ENCODE results near the gene SYNGR3. TPM values are rescaled to one million over a fixed set of nuclear protein-coding genes. Genes with fewer than 3 reads are reported as not detected.
"Not testable (repeated sequence)": the region's sequence is repeated elsewhere in the genome, so short reads cannot be mapped to it uniquely, and the experiment has no call there.

The SYNGR3 gene
- total RNA-seq, 1 experiment from 2014 or later = 0.68 TPM

DNA sequence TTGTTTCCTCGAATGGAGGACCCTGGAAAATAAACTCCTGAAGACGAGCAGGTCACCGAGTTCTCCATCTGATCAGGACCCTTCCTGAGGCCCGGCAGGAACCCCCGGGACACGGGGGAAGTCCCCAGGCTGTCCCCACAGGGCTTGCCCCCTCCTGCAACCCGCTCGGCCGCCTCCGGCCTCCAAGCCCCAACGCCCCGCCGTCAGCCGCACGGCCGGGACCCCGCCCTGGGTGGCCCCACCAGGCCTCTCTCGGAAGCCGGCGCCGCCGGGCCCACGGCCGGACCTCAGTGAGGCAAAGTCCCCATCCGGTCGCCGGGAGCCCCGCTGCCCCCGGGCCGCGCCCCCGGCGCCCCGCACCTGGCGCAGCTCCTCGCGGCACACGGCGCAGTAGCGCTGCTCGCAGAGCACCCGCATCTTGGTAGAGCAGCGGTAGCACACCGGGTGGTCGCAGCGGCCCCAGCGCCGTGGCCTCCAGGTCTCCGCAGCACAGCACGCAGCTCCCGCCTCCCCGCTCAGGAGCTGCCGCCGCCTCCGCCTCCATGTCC, 19.5 kb downstream of the SYNGR3 start:
- Mint-ChIP-seq H3K9me3 (ENCODE audit: unreplicated experiment) (no peaks in the 10 kb centered on the region), H3K27me3 (ENCODE audit: insufficient read depth, unreplicated experiment) (no peaks in the 10 kb centered on the region), H3K36me3 (ENCODE audit: insufficient read depth, unreplicated experiment) (peaks cover 23% of the 10 kb centered on the region), H3K4me1 (ENCODE audit: insufficient read depth, unreplicated experiment) (peaks cover 17% of the 10 kb centered on the region), H3K27ac (ENCODE audit: low read depth, unreplicated experiment) (peak overlapping the region; percentile 97), H3K4me3 (ENCODE audit: unreplicated experiment) (peak overlapping the region; percentile 79)
- no peak for DNase-seq (ENCODE audit: unreplicated experiment)
- CTCF ChIA-PET = interaction anchor here (0.6 to 1.8 kb wide), 4 partner anchors 14 to 131 kb away, joined by 3 to 9 read pairs (median 4); no protein-coding TSS in a partner anchor
- intact Hi-C loops (cut with micrococcal nuclease) = no loop called here
- no TSS peak for BruUV-seq (replicated peaks)
- TF ChIP-seq, protein P1, sequence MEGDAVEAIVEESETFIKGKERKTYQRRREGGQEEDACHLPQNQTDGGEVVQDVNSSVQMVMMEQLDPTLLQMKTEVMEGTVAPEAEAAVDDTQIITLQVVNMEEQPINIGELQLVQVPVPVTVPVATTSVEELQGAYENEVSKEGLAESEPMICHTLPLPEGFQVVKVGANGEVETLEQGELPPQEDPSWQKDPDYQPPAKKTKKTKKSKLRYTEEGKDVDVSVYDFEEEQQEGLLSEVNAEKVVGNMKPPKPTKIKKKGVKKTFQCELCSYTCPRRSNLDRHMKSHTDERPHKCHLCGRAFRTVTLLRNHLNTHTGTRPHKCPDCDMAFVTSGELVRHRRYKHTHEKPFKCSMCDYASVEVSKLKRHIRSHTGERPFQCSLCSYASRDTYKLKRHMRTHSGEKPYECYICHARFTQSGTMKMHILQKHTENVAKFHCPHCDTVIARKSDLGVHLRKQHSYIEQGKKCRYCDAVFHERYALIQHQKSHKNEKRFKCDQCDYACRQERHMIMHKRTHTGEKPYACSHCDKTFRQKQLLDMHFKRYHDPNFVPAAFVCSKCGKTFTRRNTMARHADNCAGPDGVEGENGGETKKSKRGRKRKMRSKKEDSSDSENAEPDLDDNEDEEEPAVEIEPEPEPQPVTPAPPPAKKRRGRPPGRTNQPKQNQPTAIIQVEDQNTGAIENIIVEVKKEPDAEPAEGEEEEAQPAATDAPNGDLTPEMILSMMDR (IDR thresholded peaks at IDR 0.05; ENCODE audit: unreplicated experiment) = no peak
- POLR2A ChIA-PET = interaction anchor here (0.8 to 4.2 kb wide), 27 partner anchors 10 to 506 kb away, joined by 3 to 72 read pairs (median 6); partner anchors contain the start of genes ECI1, GFER, NDUFB10 and NHERF2

DNA sequence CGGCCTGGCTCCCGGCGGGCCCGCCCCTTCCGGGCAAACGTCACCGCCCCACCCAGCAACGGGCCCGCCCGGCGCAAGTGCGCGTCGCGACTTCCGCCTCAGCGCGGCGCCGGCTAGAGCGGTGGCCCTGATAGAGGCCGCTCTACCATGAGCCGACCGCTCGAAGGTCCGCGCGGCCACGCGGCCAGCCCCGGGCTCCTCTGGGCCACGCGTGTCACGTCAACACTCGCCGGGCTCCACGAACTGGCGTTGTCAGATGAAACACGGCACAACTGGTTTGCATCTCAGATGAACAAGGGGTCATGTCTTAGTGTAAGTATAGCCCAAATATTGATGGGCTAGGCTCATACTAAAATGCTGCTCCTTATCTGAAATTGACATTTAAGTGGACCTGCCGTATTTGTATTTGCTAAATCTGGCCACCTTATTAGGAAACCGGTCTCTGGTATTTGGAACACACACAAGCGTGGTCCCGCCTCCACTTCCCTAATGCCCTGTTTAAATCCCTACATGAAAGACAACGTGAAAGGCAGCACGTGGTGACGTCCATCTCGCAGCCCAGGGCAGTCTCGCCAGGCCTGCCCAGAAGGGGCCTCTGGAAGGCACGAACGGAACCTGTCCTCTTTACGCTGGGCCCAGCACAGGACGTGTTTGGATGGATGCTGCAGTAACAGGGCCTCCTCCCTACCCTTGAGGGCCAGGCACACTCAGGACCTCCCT, 20.2 kb downstream of the SYNGR3 start, which contains the start of gene ZNF598:
ZNF598 (minus strand) TSS at position 31 of the 720 bp plus-strand sequence.
- POLR2A ChIA-PET = interaction anchor here (0.8 to 4.2 kb wide), 13 partner anchors 14 to 236 kb away, joined by 3 to 72 read pairs (median 13); partner anchors contain the start of genes GFER, NDUFB10, NHERF2 and NTHL1
- peak; percentile 86 for DNase-seq (ENCODE audit: unreplicated experiment)
- no peaks in the 10 kb centered on the region for H3K9me3 Mint-ChIP-seq (ENCODE audit: unreplicated experiment)
- CTCF ChIA-PET = interaction anchor here (0.9 kb wide), 1 partner anchor 13 kb away, joined by 4 read pairs; no protein-coding TSS in a partner anchor
- H3K4me3 Mint-ChIP-seq (ENCODE audit: unreplicated experiment) = peak within 1 kb of the TSS; percentile 79
- peaks cover 18% of the 10 kb centered on the region for H3K36me3 Mint-ChIP-seq (ENCODE audit: insufficient read depth, unreplicated experiment)
- TF ChIP-seq, protein P1 (IDR thresholded peaks at IDR 0.05; ENCODE audit: unreplicated experiment) = no peak
- peaks cover 17% of the 10 kb centered on the region for H3K4me1 Mint-ChIP-seq (ENCODE audit: insufficient read depth, unreplicated experiment)
- H3K27ac Mint-ChIP-seq (ENCODE audit: low read depth, unreplicated experiment) = peak within 1 kb of the TSS; percentile 97
- intact Hi-C loops (cut with micrococcal nuclease) = no loop called here
- no peaks in the 10 kb centered on the region for H3K27me3 Mint-ChIP-seq (ENCODE audit: insufficient read depth, unreplicated experiment)
- BruUV-seq (replicated peaks) = TSS peak; percentile 85

DNA sequence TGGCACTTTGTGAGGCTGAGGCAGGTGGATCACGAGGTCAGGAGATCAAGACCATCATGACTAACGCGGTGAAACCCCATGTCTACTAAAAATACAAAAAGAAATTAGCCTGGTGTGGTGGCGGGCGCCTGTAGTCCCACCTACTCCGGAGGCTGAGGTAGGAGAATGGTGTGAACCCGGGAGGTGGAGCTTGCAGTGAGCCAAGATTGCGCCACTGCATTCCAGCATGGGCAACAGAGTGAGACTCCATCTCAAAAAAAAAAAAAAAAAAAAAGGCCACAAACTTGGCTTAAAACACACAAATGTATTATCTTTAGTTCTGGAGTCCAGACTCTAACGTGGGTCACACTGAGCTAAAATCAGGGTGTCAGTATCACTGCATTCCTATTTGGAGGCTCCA, 22.0 kb downstream of the SYNGR3 start:
- H3K27me3 Mint-ChIP-seq (ENCODE audit: insufficient read depth, unreplicated experiment); BruUV-seq (replicated peaks): not testable (repeated sequence)

DNA sequence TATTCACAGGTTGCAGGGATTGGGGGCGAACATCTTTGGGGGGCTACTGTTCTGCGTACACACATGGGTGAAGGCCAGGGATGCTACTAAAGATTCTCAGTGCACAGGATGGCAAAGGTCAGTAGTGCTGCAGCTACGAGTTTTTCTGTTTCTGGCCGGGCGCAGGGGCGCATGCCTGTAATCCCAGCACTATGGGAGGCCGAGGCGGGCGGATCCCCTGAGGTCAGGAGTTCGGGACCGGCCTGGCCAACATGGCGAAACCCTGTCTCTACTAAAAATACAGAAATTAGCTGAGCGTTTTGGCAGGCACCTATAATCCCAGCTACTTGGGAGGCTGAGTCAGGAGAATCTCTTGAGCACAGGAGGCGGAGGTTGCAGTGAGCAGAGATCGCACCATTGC, 23.8 kb downstream of the SYNGR3 start:
- no peak overlapping the region for H3K27ac Mint-ChIP-seq (ENCODE audit: low read depth, unreplicated experiment)
- no peaks in the 10 kb centered on the region for H3K9me3 Mint-ChIP-seq (ENCODE audit: unreplicated experiment)
- BruUV-seq (replicated peaks) = no TSS peak
- H3K4me3 Mint-ChIP-seq (ENCODE audit: unreplicated experiment) = no peak overlapping the region
- H3K4me1 Mint-ChIP-seq (ENCODE audit: insufficient read depth, unreplicated experiment) = peaks cover 6% of the 10 kb centered on the region
- DNase-seq (ENCODE audit: unreplicated experiment) = no peak
- no peaks in the 10 kb centered on the region for H3K36me3 Mint-ChIP-seq (ENCODE audit: insufficient read depth, unreplicated experiment)
- no peaks in the 10 kb centered on the region for H3K27me3 Mint-ChIP-seq (ENCODE audit: insufficient read depth, unreplicated experiment)
- TF ChIP-seq, protein P1 (IDR thresholded peaks at IDR 0.05; ENCODE audit: unreplicated experiment) = no peak
- CTCF ChIA-PET = interaction anchor here (1.5 to 2.1 kb wide), 3 partner anchors 9 to 133 kb away, joined by 3 to 11 read pairs (median 11); no protein-coding TSS in a partner anchor
- intact Hi-C loops (cut with micrococcal nuclease) = no loop called here
- POLR2A ChIA-PET = interaction anchor here (1.0 to 2.4 kb wide), 4 partner anchors 34 to 139 kb away, joined by 3 to 14 read pairs (median 7); partner anchors contain the start of genes NTHL1 and TSC2

More for the DNA sequence above, 22.0 kb downstream of the SYNGR3 start:
- peak overlapping the region; percentile 35 for H3K27ac Mint-ChIP-seq (ENCODE audit: low read depth, unreplicated experiment)
- ChIA-PET POLR2A (interaction anchor here (0.7 to 2.3 kb wide), 5 partner anchors 47 to 143 kb away, joined by 3 to 13 read pairs (median 6); partner anchors contain the start of genes RPS2 and TRAF7), CTCF (interaction anchor here (0.6 to 1.6 kb wide), 5 partner anchors 16 to 1305 kb away, joined by 3 to 4 read pairs (median 3); no protein-coding TSS in a partner anchor)
- intact Hi-C loops (cut with micrococcal nuclease); H3K36me3 Mint-ChIP-seq (ENCODE audit: insufficient read depth, unreplicated experiment); H3K9me3 Mint-ChIP-seq (ENCODE audit: unreplicated experiment); H3K4me3 Mint-ChIP-seq (ENCODE audit: unreplicated experiment); DNase-seq (ENCODE audit: unreplicated experiment): not testable (repeated sequence)
- H3K4me1 Mint-ChIP-seq (ENCODE audit: insufficient read depth, unreplicated experiment) = peaks cover 14% of the 10 kb centered on the region
